ENCODE measurements around the gene UBIAD1.

The UBIAD1 gene, protein sequence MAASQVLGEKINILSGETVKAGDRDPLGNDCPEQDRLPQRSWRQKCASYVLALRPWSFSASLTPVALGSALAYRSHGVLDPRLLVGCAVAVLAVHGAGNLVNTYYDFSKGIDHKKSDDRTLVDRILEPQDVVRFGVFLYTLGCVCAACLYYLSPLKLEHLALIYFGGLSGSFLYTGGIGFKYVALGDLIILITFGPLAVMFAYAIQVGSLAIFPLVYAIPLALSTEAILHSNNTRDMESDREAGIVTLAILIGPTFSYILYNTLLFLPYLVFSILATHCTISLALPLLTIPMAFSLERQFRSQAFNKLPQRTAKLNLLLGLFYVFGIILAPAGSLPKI

GRCh38 chr1:11272832-11273594 is at the start of gene UBIAD1:
TSS of gene UBIAD1 (plus strand) at chr1:11273198. CDS start at chr1:11273532, 334 bp downstream.
- Mint-ChIP-seq H3K4me1 (ENCODE audit: low read depth) (peaks cover 33% of the 10 kb centered on the region), H3K27ac (peak within 1 kb of the TSS; percentile 95), H3K4me3 (peak within 1 kb of the TSS; percentile 99), H3K36me3 (peaks cover 9% of the 10 kb centered on the region), H3K9me3 (ENCODE audit: low read depth) (no peaks in the 10 kb centered on the region), H3K27me3 (no peaks in the 10 kb centered on the region)

GRCh38 chr1:11227106-11228077 is 45.6 kb upstream of the UBIAD1 start:
- Mint-ChIP-seq H3K4me1 (ENCODE audit: low read depth) (peaks cover 10% of the 10 kb centered on the region), H3K36me3 (peaks cover 13% of the 10 kb centered on the region), H3K4me3 (no peak overlapping the region), H3K27ac (peak overlapping the region; percentile 51), H3K9me3 (ENCODE audit: low read depth) (no peaks in the 10 kb centered on the region), H3K27me3 (no peaks in the 10 kb centered on the region)

DNA sequence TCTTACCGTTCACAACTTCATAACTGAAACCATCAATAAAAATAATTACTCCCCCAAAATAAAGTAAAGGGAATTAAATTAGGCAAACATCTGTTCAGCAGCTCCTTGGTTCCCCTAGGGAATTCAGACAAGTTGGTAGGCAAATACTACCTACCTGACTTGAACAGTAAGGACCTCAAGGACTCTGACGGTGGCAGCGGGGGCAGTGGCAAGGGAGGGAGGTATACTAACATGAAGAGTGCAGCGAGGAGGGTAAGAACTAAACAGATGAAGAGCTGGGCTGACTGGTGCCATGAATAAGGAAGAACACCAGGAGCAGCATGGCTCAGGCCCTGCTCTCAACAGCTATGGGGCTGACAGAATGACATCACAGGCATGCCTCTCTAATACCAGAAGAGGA is 43.8 kb upstream of the UBIAD1 start:
- Mint-ChIP-seq H3K36me3 (peaks cover 20% of the 10 kb centered on the region), H3K4me1 (ENCODE audit: low read depth) (peaks cover 10% of the 10 kb centered on the region), H3K27ac (no peak overlapping the region), H3K4me3 (no peak overlapping the region), H3K27me3 (no peaks in the 10 kb centered on the region), H3K9me3 (ENCODE audit: low read depth) (no peaks in the 10 kb centered on the region)

DNA sequence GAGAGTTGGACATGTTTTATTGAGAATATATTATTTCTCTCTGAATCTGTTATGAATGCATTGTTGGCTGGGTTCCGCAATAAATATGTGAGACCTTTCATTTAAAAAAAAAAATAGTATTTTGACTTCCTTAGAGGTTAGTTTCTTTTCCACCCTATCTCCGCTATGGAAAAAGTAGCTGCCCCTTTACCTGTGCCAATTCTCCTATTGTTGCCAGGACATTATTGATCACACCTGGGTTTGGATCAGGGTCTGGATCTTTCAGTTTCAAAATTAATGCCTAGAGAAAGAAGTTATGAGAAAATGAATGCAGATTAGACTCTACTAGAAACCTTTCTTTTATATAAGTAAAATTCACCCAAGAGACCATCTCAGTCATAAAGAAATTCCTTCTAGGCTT is 39.8 kb upstream of the UBIAD1 start:
- Mint-ChIP-seq H3K9me3 (ENCODE audit: low read depth) (no peaks in the 10 kb centered on the region), H3K36me3 (peaks cover 15% of the 10 kb centered on the region), H3K4me3 (no peak overlapping the region), H3K27me3 (no peaks in the 10 kb centered on the region), H3K4me1 (ENCODE audit: low read depth) (no peaks in the 10 kb centered on the region), H3K27ac (no peak overlapping the region)

DNA sequence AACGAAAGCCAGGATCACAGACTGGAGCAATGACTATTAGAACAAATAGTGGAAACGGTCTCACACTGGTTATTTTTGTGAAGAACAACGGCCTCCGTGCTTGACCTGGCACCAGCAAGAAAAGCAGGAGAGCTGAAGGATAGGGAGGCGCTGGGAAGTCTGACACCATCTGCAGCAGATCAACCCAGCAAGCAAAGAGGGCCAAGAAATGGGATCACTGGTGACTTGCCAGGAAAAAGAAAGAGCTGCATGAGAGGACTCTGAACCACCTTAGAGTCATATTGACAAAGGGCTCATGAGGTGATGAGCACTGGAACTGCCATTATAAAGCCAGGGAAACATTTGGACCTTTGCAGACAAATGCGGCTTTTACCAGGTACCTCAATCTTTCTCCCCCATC is 35.6 kb upstream of the UBIAD1 start:
- H3K27me3 Mint-ChIP-seq: no peaks in the 10 kb centered on the region
- no peaks in the 10 kb centered on the region for H3K9me3 Mint-ChIP-seq (ENCODE audit: low read depth)
- no peak overlapping the region for H3K27ac Mint-ChIP-seq
- peaks cover 1% of the 10 kb centered on the region for H3K4me1 Mint-ChIP-seq (ENCODE audit: low read depth)
- no peak overlapping the region for H3K4me3 Mint-ChIP-seq
- peaks cover 14% of the 10 kb centered on the region for H3K36me3 Mint-ChIP-seq

- Mint-ChIP-seq H3K4me3 (no peak overlapping the region), H3K27me3 (no peaks in the 10 kb centered on the region), H3K27ac (no peak overlapping the region), H3K9me3 (ENCODE audit: low read depth) (no peaks in the 10 kb centered on the region), H3K4me1 (ENCODE audit: low read depth) (peaks cover 1% of the 10 kb centered on the region), H3K36me3 (peaks cover 12% of the 10 kb centered on the region)
Measured at GRCh38 chr1:11238311-11238710, 34.7 kb upstream of the UBIAD1 start.

DNA sequence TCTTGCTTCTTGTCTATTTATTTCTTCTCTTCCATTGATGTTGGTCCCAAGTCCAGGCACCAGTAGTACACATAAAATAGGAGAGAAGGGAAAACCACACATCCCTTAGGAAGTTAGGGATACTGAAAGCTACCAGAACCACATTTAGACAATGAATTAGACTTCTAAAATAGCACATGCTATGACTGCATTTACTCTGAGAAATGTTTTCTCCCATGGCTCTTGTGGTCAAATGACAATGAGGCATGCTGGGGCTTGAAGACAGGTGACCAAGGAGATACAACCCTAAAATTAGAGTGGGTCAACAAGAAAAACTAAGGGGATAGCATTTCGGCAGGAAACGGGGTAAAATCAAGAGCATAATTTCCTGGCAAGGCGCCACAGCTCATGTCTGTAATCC is 27.8 kb upstream of the UBIAD1 start:
- Mint-ChIP-seq H3K4me3 (no peak overlapping the region), H3K36me3 (peaks cover 10% of the 10 kb centered on the region), H3K4me1 (ENCODE audit: low read depth) (peaks cover 1% of the 10 kb centered on the region), H3K9me3 (ENCODE audit: low read depth) (no peaks in the 10 kb centered on the region), H3K27me3 (no peaks in the 10 kb centered on the region), H3K27ac (peak overlapping the region; percentile 41)

- Mint-ChIP-seq H3K27ac (peak overlapping the region; percentile 4), H3K4me1 (ENCODE audit: low read depth) (peaks cover 1% of the 10 kb centered on the region), H3K4me3 (no peak overlapping the region), H3K36me3 (peaks cover 19% of the 10 kb centered on the region), H3K27me3 (no peaks in the 10 kb centered on the region), H3K9me3 (ENCODE audit: low read depth) (no peaks in the 10 kb centered on the region)
Measured at GRCh38 chr1:11245904-11246719, 26.9 kb upstream of the UBIAD1 start.

GRCh38 chr1:11248169-11248568 is 24.8 kb upstream of the UBIAD1 start:
- Mint-ChIP-seq H3K4me3 (no peak overlapping the region), H3K9me3 (ENCODE audit: low read depth) (no peaks in the 10 kb centered on the region), H3K27ac (no peak overlapping the region), H3K4me1 (ENCODE audit: low read depth) (no peaks in the 10 kb centered on the region), H3K27me3 (no peaks in the 10 kb centered on the region), H3K36me3 (peaks cover 19% of the 10 kb centered on the region)

DNA sequence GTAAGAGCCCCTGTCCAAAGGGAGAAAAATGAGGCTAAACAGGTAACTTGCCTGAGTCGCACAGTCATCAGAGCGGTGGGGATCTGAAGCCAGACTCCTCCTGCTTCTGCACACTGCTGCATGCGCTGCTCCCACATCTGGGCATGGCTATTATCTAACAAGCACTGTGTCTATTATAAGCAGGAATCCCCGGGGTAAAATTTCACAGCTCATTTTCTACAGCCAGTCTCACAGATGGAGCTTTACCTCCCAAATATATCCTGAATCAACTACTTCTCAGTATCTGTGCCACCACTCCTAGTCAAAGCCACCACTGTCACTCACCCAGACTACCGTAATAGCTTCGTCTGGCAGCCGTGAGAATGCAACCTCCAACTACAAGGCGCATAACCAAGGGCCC is 20.5 kb upstream of the UBIAD1 start:
- Mint-ChIP-seq H3K36me3 (peaks cover 15% of the 10 kb centered on the region), H3K4me1 (ENCODE audit: low read depth) (no peaks in the 10 kb centered on the region), H3K27me3 (no peaks in the 10 kb centered on the region), H3K27ac (no peak overlapping the region), H3K9me3 (ENCODE audit: low read depth) (no peaks in the 10 kb centered on the region), H3K4me3 (no peak overlapping the region)

DNA sequence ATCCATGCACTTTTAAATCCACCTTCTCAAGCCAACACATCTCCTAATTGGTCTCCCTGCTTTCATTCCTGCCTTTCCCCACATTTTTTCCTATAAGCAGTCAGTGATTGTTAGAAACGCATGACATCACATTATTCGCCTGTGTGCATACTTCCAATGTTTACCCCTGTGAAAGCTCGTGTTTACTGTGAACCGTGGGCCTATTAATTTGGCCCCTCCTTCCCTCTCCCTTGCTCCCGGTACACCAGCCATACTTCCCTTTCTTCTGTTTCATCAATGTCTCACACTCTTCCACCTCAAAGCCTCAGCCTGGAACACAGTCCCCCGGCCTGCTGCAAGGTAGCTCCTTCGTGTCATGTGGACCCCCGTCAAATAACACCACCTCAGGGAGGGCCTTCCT is 19.8 kb upstream of the UBIAD1 start:
- no peaks in the 10 kb centered on the region for H3K9me3 Mint-ChIP-seq (ENCODE audit: low read depth)
- peaks cover 15% of the 10 kb centered on the region for H3K36me3 Mint-ChIP-seq
- H3K4me1 Mint-ChIP-seq (ENCODE audit: low read depth): no peaks in the 10 kb centered on the region
- H3K27ac Mint-ChIP-seq: no peak overlapping the region
- no peaks in the 10 kb centered on the region for H3K27me3 Mint-ChIP-seq
- no peak overlapping the region for H3K4me3 Mint-ChIP-seq

GRCh38 chr1:11256299-11256698 is 16.7 kb upstream of the UBIAD1 start:
- Mint-ChIP-seq H3K36me3 (peaks cover 5% of the 10 kb centered on the region), H3K4me3 (no peak overlapping the region), H3K27me3 (no peaks in the 10 kb centered on the region), H3K4me1 (ENCODE audit: low read depth) (peaks cover 6% of the 10 kb centered on the region), H3K27ac (no peak overlapping the region), H3K9me3 (ENCODE audit: low read depth) (no peaks in the 10 kb centered on the region)

- Mint-ChIP-seq H3K9me3 (ENCODE audit: low read depth) (no peaks in the 10 kb centered on the region), H3K27me3 (no peaks in the 10 kb centered on the region), H3K4me1 (ENCODE audit: low read depth) (peaks cover 17% of the 10 kb centered on the region), H3K36me3 (no peaks in the 10 kb centered on the region), H3K27ac (peak within 1 kb of the TSS; percentile 91), H3K4me3 (peak within 1 kb of the TSS; percentile 98)
Measured at GRCh38 chr1:11262171-11263049, 10.6 kb upstream of the UBIAD1 start, which contains the start of gene MTOR. TSS of gene MTOR (minus strand) at chr1:11262551. CDS start at chr1:11259409, 3,142 bp downstream.

Data from activated naive CD8-positive, alpha-beta T cell (primary cell).